Stimulated activated CD4-positive, alpha-beta T cell treated with anti-CD3 and anti-CD28 coated beads, Interleukin-15, amount 100 ng/mL, for 48 hours (primary cell): ENCODE measurements around the gene CAPN5.
A peak's percentile ranks its signal among the peaks of the same experiment; 100 is the strongest.
"Not testable (repeated sequence)": the region's sequence is repeated elsewhere in the genome, so short reads cannot be mapped to it uniquely, and the experiment has no call there.

Experiments
- DNase-seq, 2 donors: peaks; one replicate each; pipeline ENCODE4 v3.0.0-alpha.2; 2020; ENCODE audit warnings: low read depth in 2 of 2

The CAPN5 gene

GRCh38 chr11:77066229-77067042 lies at the start of gene CAPN5:
TSS of gene CAPN5 (plus strand) at chr11:77066971. CDS start at chr11:77084887, 17,916 bp downstream.
- peak; percentile 67 to 84 for DNase-seq

DNA sequence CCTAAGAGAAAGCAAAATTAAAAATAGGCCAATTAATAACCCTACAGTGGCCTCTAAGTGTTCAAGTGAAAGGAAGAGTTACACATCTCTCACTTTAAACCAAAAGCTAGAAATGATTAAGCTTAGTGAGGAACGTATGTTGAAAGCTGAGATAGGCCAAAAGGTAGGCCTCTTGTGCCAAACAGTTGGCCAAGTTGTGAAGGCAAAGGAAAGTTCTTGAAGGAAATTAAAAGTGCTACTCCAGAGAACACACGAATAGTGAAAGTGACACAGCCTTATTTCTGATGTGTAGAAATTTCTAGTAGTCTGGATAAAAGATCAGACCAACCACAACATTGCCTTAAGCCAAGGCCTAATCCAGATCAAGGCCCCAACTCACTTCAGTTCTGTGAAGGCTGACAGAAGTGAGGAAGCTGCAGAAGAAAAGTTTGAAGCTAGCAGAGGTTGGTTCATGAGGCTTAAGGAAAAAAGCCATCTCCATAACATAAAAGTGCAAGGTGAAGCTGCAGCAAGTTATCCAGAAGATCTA lies 48.3 kb upstream of the CAPN5 start:
- DNase-seq, result not testable (repeated sequence)

GRCh38 chr11:77019976-77020595 lies 46.7 kb upstream of the CAPN5 start:
- DNase-seq, result no peak

DNA sequence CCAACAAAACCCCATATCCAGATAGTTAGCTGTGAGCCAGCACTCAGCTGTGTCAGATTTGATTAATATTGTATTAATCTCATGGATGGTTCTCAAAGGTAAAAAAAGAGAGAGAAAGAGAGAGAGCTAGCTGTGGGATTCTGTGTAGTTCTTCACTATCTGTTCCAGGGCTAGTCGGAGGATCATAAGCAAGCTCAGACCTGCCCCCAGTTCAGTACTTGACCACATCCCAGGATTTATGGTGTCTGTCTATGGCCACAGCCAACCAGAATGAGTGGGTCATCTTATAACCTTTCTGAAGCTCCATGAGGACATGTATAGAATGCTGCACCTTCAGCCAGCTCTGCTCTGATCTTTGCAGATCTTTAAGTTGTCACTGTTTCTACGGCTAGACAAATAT lies 46.0 kb upstream of the CAPN5 start:
- DNase-seq, result no peak

DNA sequence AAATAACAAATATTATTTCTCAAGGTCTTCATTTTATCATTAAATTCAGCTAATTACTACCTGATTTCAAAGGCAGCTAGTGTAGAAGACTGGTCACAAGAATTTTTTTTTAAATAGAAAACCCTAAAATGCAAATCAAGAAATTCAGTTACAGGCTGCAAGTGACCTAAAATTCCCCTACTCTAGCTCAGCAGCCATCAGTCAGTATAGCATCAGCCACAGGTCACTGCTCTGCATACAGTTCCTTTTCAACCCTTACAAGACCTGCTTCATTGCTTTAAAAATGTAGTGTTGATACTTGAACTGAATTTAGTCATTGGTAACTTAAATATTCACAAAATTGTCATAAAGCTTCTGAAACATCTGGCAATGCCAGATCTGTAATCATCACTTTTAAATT lies 42.0 kb upstream of the CAPN5 start:
- DNase-seq, result no peak

GRCh38 chr11:77026221-77026620 lies 40.5 kb upstream of the CAPN5 start:
- DNase-seq, result no peak

GRCh38 chr11:77026743-77027142 lies 40.0 kb upstream of the CAPN5 start:
- DNase-seq, result no peak

- DNase-seq, result no peak
Observed at GRCh38 chr11:77027275-77027674, 39.5 kb upstream of the CAPN5 start.

DNA sequence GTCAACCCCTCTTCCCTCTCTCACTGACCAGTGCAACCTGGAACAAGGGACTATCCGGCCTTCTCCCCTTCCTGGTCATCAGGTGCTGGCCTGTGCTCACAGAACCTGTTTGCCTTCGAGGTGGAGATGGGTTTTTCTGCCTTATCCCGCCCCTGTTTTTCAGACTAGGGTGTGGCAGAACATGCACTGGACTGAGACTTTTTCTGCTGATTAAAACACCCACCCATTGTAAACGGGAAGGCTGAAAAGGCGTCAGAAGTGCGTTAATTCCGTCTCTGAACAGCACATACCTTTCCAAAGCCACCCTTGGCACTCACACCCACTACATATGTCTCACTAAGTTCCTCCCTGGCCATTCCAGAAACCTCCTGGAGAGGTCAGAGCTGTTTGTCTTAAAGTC lies 36.9 kb upstream of the CAPN5 start:
- no peak for DNase-seq

- DNase-seq, result no peak
Observed at GRCh38 chr11:77030834-77031414, 35.8 kb upstream of the CAPN5 start.

- DNase-seq, result no peak
Observed at GRCh38 chr11:77031599-77031998, 35.2 kb upstream of the CAPN5 start.

GRCh38 chr11:77035039-77035438 lies 31.7 kb upstream of the CAPN5 start:
- DNase-seq, result no peak

- no peak for DNase-seq
Observed at GRCh38 chr11:77035580-77035979, 31.2 kb upstream of the CAPN5 start.

GRCh38 chr11:77036398-77036797 lies 30.4 kb upstream of the CAPN5 start:
- no peak for DNase-seq

- DNase-seq, result no peak
Observed at GRCh38 chr11:77037057-77037456, 29.7 kb upstream of the CAPN5 start.

DNA sequence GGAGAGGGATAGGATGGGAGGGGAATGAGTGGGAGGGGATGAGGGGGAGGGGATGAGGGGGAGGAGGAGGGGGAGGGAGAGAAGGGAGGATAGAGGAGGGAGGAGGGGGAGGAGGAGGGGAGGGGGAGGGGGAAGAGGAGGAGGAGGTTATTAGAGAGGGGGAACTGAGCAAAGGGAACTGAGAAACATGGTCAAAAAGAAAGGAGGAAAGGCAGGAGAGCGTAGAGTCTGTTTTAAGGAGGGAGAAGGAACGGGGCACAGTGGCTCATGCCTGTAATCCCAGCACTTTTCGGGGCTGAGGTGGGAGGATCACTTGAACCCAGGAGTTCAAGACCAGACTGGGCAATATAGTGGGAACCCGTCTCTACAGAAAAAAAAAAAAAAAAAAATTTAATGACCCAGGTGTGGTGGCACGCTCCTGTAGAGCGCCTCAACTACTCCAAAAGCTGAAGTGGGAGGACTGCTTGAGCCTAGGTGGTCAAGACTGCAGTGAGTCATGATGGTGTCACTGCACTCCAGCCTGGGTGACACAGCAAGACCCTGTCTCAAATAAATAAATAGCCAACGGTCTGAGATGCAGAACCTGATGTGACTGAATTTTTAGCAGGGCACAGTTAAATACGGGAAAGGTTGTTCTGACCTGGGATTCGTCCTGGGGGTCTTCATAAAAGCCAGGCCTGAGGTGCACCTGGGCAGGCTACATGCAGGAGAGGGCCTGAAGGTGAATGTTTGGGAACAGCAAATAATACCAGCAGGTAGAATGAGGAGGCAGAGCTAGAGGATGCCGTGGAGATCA lies 28.5 kb upstream of the CAPN5 start:
- DNase-seq, result no peak

GRCh38 chr11:77038825-77039326 lies 27.9 kb upstream of the CAPN5 start:
- DNase-seq, result no peak

GRCh38 chr11:77039491-77040400 lies 27.0 kb upstream of the CAPN5 start:
- DNase-seq, result peak in 1 of 2 donors; percentile 4

DNA sequence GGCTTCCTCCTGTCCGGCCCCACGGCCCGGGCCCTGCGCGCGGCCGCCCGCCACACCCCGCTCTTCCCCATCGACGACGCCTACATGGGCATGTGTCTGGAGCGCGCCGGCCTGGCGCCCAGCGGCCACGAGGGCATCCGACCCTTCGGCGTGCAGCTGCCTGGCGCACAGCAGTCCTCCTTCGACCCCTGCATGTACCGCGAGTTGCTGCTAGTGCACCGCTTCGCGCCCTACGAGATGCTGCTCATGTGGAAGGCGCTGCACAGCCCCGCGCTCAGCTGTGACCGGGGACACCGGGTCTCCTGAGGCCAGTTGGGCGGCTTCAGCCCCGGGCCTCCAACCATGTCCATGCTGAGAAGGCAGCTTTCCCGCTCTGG lies 26.4 kb upstream of the CAPN5 start:
- DNase-seq, result no peak

DNA sequence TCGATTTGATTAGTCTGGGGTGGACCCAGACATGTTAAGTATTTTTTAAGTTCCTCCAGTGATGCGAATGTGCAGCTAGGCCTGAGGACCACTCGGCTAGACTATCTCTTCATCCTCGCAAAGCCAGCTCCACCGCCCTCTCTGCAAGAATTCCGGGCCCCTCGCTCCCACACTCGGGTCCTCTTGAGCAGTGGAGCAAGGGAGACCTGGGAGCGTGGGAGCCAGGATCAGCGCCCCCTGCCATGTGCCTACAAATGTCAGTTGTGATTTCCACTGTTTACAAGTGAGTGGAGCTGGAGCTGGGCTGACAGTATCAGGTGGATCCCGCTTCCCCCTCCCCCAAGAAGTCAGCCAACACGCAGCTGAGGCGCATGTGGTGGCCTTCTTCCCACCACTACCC lies 25.9 kb upstream of the CAPN5 start:
- DNase-seq, result no peak
